ENCODE results near the gene LLGL1. TPM values are rescaled to one million over a fixed set of nuclear protein-coding genes. Genes with fewer than 3 reads are reported as not detected.

The LLGL1 gene
- total RNA-seq, 1 donor from 2014 or later: 15.1 TPM

GRCh38 chr17:18247613-18248001, 22.2 kb downstream of the LLGL1 start:
- Histone ChIP-seq H3K4me1 (ENCODE audit: control insufficient read depth in 3 of 3, insufficient read depth in 3 of 3, low read length in 3 of 3) (peaks cover 16 to 19% (median 19%) of the 10 kb centered on the region in 3 donors), H3K4me3 (ENCODE audit: low read length in 3 of 3) (no peak overlapping the region), H3K36me3 (ENCODE audit: control insufficient read depth in 3 of 3, insufficient read depth in 3 of 3, low read length in 3 of 3) (peaks cover 76 to 83% (median 78%) of the 10 kb centered on the region in 3 donors), H3K27me3 (ENCODE audit: control insufficient read depth in 3 of 3, insufficient read depth in 3 of 3, low read length in 3 of 3) (no peaks in the 10 kb centered on the region), H3K27ac (ENCODE audit: low read depth, low read length) (peak overlapping the region; percentile 36), H3K9ac (ENCODE audit: low read depth in 1 of 3, low read length in 3 of 3) (peak overlapping the region in 1 of 3 donors; percentile 45), H3K9me3 (ENCODE audit: control insufficient read depth in 3 of 3, low read length in 3 of 3) (no peaks in the 10 kb centered on the region)

- peaks cover 81 to 87% (median 84%) of the 10 kb centered on the region in 3 donors for H3K36me3 ChIP-seq (ENCODE audit: control insufficient read depth in 3 of 3, insufficient read depth in 3 of 3, low read length in 3 of 3)
- peak overlapping the region; percentile 36 for H3K27ac ChIP-seq (ENCODE audit: low read depth, low read length)
- peaks cover 19 to 20% (median 19%) of the 10 kb centered on the region in 3 donors for H3K4me1 ChIP-seq (ENCODE audit: control insufficient read depth in 3 of 3, insufficient read depth in 3 of 3, low read length in 3 of 3)
- peak overlapping the region in 1 of 3 donors; percentile 22 for H3K4me3 ChIP-seq (ENCODE audit: low read length in 3 of 3)
- H3K9me3 ChIP-seq (ENCODE audit: control insufficient read depth in 3 of 3, low read length in 3 of 3): no peaks in the 10 kb centered on the region
- H3K27me3 ChIP-seq (ENCODE audit: control insufficient read depth in 3 of 3, insufficient read depth in 3 of 3, low read length in 3 of 3): no peaks in the 10 kb centered on the region
- peak overlapping the region in 1 of 3 donors; percentile 45 for H3K9ac ChIP-seq (ENCODE audit: low read depth in 1 of 3, low read length in 3 of 3)
Observed at GRCh38 chr17:18248300-18248731, 22.9 kb downstream of the LLGL1 start.

- H3K36me3 ChIP-seq (ENCODE audit: control insufficient read depth in 3 of 3, insufficient read depth in 3 of 3, low read length in 3 of 3): peaks cover 82 to 87% (median 84%) of the 10 kb centered on the region in 3 donors
Observed at GRCh38 chr17:18248811-18249210, 23.4 kb downstream of the LLGL1 start.

GRCh38 chr17:18250259-18250658, 24.8 kb downstream of the LLGL1 start:
- Histone ChIP-seq H3K9ac (ENCODE audit: low read depth in 1 of 3, low read length in 3 of 3) (no peak overlapping the region), H3K4me1 (ENCODE audit: control insufficient read depth in 3 of 3, insufficient read depth in 3 of 3, low read length in 3 of 3) (peaks cover 21 to 26% (median 26%) of the 10 kb centered on the region in 3 donors), H3K27me3 (ENCODE audit: control insufficient read depth in 3 of 3, insufficient read depth in 3 of 3, low read length in 3 of 3) (no peaks in the 10 kb centered on the region), H3K9me3 (ENCODE audit: control insufficient read depth in 3 of 3, low read length in 3 of 3) (no peaks in the 10 kb centered on the region), H3K27ac (ENCODE audit: low read depth, low read length) (no peak overlapping the region), H3K4me3 (ENCODE audit: low read length in 3 of 3) (no peak overlapping the region), H3K36me3 (ENCODE audit: control insufficient read depth in 3 of 3, insufficient read depth in 3 of 3, low read length in 3 of 3) (peaks cover 90 to 93% (median 91%) of the 10 kb centered on the region in 3 donors)

More at GRCh38 chr17:18248811-18249210, 23.4 kb downstream of the LLGL1 start:
- Histone ChIP-seq H3K27me3 (ENCODE audit: control insufficient read depth in 3 of 3, insufficient read depth in 3 of 3, low read length in 3 of 3) (no peaks in the 10 kb centered on the region), H3K9me3 (ENCODE audit: control insufficient read depth in 3 of 3, low read length in 3 of 3) (no peaks in the 10 kb centered on the region), H3K27ac (ENCODE audit: low read depth, low read length) (peak overlapping the region; percentile 36), H3K4me3 (ENCODE audit: low read length in 3 of 3) (no peak overlapping the region), H3K9ac (ENCODE audit: low read depth in 1 of 3, low read length in 3 of 3) (no peak overlapping the region), H3K4me1 (ENCODE audit: control insufficient read depth in 3 of 3, insufficient read depth in 3 of 3, low read length in 3 of 3) (peaks cover 19 to 21% (median 21%) of the 10 kb centered on the region in 3 donors)

GRCh38 chr17:18250708-18251107, 25.3 kb downstream of the LLGL1 start:
- H3K27me3 ChIP-seq (ENCODE audit: control insufficient read depth in 3 of 3, insufficient read depth in 3 of 3, low read length in 3 of 3): no peaks in the 10 kb centered on the region
- no peak overlapping the region for H3K9ac ChIP-seq (ENCODE audit: low read depth in 1 of 3, low read length in 3 of 3)
- peaks cover 24 to 30% (median 29%) of the 10 kb centered on the region in 3 donors for H3K4me1 ChIP-seq (ENCODE audit: control insufficient read depth in 3 of 3, insufficient read depth in 3 of 3, low read length in 3 of 3)
- H3K9me3 ChIP-seq (ENCODE audit: control insufficient read depth in 3 of 3, low read length in 3 of 3): no peaks in the 10 kb centered on the region
- H3K36me3 ChIP-seq (ENCODE audit: control insufficient read depth in 3 of 3, insufficient read depth in 3 of 3, low read length in 3 of 3): peaks cover 90 to 93% (median 91%) of the 10 kb centered on the region in 3 donors
- no peak overlapping the region for H3K27ac ChIP-seq (ENCODE audit: low read depth, low read length)
- no peak overlapping the region for H3K4me3 ChIP-seq (ENCODE audit: low read length in 3 of 3)

- Histone ChIP-seq H3K27me3 (ENCODE audit: control insufficient read depth in 3 of 3, insufficient read depth in 3 of 3, low read length in 3 of 3) (no peaks in the 10 kb centered on the region), H3K4me1 (ENCODE audit: control insufficient read depth in 3 of 3, insufficient read depth in 3 of 3, low read length in 3 of 3) (peaks cover 28 to 35% (median 34%) of the 10 kb centered on the region in 3 donors), H3K36me3 (ENCODE audit: control insufficient read depth in 3 of 3, insufficient read depth in 3 of 3, low read length in 3 of 3) (peaks cover 90 to 93% (median 91%) of the 10 kb centered on the region in 3 donors), H3K9me3 (ENCODE audit: control insufficient read depth in 3 of 3, low read length in 3 of 3) (no peaks in the 10 kb centered on the region), H3K9ac (ENCODE audit: low read depth in 1 of 3, low read length in 3 of 3) (no peak overlapping the region), H3K4me3 (ENCODE audit: low read length in 3 of 3) (no peak overlapping the region), H3K27ac (ENCODE audit: low read depth, low read length) (no peak overlapping the region)
Observed at GRCh38 chr17:18251204-18251603, 25.8 kb downstream of the LLGL1 start.

- H3K4me1 ChIP-seq (ENCODE audit: control insufficient read depth in 3 of 3, insufficient read depth in 3 of 3, low read length in 3 of 3): peaks cover 38 to 43% (median 41%) of the 10 kb centered on the region in 3 donors
- H3K36me3 ChIP-seq (ENCODE audit: control insufficient read depth in 3 of 3, insufficient read depth in 3 of 3, low read length in 3 of 3): peaks cover 85 to 91% (median 88%) of the 10 kb centered on the region in 3 donors
- no peak overlapping the region for H3K9ac ChIP-seq (ENCODE audit: low read depth in 1 of 3, low read length in 3 of 3)
- H3K4me3 ChIP-seq (ENCODE audit: low read length in 3 of 3): no peak overlapping the region
- no peak overlapping the region for H3K27ac ChIP-seq (ENCODE audit: low read depth, low read length)
- no peaks in the 10 kb centered on the region for H3K9me3 ChIP-seq (ENCODE audit: control insufficient read depth in 3 of 3, low read length in 3 of 3)
- no peaks in the 10 kb centered on the region for H3K27me3 ChIP-seq (ENCODE audit: control insufficient read depth in 3 of 3, insufficient read depth in 3 of 3, low read length in 3 of 3)
Observed at GRCh38 chr17:18252160-18252559, 26.7 kb downstream of the LLGL1 start.

- Histone ChIP-seq H3K27me3 (ENCODE audit: control insufficient read depth in 3 of 3, insufficient read depth in 3 of 3, low read length in 3 of 3) (no peaks in the 10 kb centered on the region), H3K4me1 (ENCODE audit: control insufficient read depth in 3 of 3, insufficient read depth in 3 of 3, low read length in 3 of 3) (peaks cover 33 to 39% (median 36%) of the 10 kb centered on the region in 3 donors), H3K4me3 (ENCODE audit: low read length in 3 of 3) (no peak overlapping the region), H3K36me3 (ENCODE audit: control insufficient read depth in 3 of 3, insufficient read depth in 3 of 3, low read length in 3 of 3) (peaks cover 76 to 80% (median 80%) of the 10 kb centered on the region in 3 donors), H3K27ac (ENCODE audit: low read depth, low read length) (no peak overlapping the region), H3K9me3 (ENCODE audit: control insufficient read depth in 3 of 3, low read length in 3 of 3) (no peaks in the 10 kb centered on the region), H3K9ac (ENCODE audit: low read depth in 1 of 3, low read length in 3 of 3) (no peak overlapping the region)
Observed at GRCh38 chr17:18253187-18253884, 27.9 kb downstream of the LLGL1 start.

GRCh38 chr17:18253947-18254821, 28.7 kb downstream of the LLGL1 start:
- H3K9me3 ChIP-seq (ENCODE audit: control insufficient read depth in 3 of 3, low read length in 3 of 3): no peaks in the 10 kb centered on the region
- H3K36me3 ChIP-seq (ENCODE audit: control insufficient read depth in 3 of 3, insufficient read depth in 3 of 3, low read length in 3 of 3): peaks cover 67 to 72% (median 71%) of the 10 kb centered on the region in 3 donors
- H3K4me3 ChIP-seq (ENCODE audit: low read length in 3 of 3): no peak overlapping the region
- H3K27ac ChIP-seq (ENCODE audit: low read depth, low read length): no peak overlapping the region
- H3K9ac ChIP-seq (ENCODE audit: low read depth in 1 of 3, low read length in 3 of 3): no peak overlapping the region
- H3K27me3 ChIP-seq (ENCODE audit: control insufficient read depth in 3 of 3, insufficient read depth in 3 of 3, low read length in 3 of 3): no peaks in the 10 kb centered on the region
- peaks cover 29 to 39% (median 37%) of the 10 kb centered on the region in 3 donors for H3K4me1 ChIP-seq (ENCODE audit: control insufficient read depth in 3 of 3, insufficient read depth in 3 of 3, low read length in 3 of 3)

All from skeletal muscle tissue (tissue), 4 donors.